ENCODE results near the gene XYLB. TPM values are rescaled to one million over a fixed set of nuclear protein-coding genes. Genes with fewer than 3 reads are reported as not detected.

Gene XYLB
- total and polyA plus RNA-seq, 11 donors: 0.23 to 2.9 (median 0.61) TPM

DNA sequence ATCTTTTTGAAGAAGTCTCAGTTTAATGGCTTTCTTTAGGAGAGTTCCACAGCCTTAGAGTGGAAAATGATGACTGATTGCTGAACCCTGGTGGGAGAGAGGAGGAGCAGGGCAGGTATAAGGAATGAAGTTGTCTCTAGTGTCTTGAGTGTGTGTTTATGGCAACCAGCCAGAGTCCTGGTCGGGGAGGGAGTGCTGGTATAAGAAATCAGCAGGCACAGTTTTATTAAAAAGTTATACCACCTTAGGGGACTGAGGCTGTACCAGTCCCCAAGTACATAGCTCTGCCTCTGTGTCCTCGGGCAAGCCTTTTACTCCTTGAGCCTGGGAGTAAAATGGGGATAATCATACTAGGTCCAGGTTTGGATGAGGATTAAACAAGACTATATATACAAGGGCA lies 34.6 kb upstream of the XYLB start:
- 71 to 78% (median 77%) methylated on average over 2 of the region's 2 CpGs for WGBS, 4 donors
- Histone ChIP-seq H3K27ac (no peak overlapping the region), H3K9me3 (no peaks in the 10 kb centered on the region), H3K27me3 (no peaks in the 10 kb centered on the region), H3K4me3 (no peak overlapping the region), H3K36me3 (no peaks in the 10 kb centered on the region), H3K4me1 (peaks cover 0 to 4% (median 0%) of the 10 kb centered on the region in 12 donors)
- ATAC-seq (no peak), DNase-seq (no peak)
- intact Hi-C loops (cut with DNase I): no loop called here
- no peak for TF ChIP-seq POLR2A (IDR thresholded peaks at IDR 0.05)
- TF ChIP-seq, protein P1, sequence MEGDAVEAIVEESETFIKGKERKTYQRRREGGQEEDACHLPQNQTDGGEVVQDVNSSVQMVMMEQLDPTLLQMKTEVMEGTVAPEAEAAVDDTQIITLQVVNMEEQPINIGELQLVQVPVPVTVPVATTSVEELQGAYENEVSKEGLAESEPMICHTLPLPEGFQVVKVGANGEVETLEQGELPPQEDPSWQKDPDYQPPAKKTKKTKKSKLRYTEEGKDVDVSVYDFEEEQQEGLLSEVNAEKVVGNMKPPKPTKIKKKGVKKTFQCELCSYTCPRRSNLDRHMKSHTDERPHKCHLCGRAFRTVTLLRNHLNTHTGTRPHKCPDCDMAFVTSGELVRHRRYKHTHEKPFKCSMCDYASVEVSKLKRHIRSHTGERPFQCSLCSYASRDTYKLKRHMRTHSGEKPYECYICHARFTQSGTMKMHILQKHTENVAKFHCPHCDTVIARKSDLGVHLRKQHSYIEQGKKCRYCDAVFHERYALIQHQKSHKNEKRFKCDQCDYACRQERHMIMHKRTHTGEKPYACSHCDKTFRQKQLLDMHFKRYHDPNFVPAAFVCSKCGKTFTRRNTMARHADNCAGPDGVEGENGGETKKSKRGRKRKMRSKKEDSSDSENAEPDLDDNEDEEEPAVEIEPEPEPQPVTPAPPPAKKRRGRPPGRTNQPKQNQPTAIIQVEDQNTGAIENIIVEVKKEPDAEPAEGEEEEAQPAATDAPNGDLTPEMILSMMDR (IDR thresholded peaks at IDR 0.05): no peak

GRCh38 chr3:38312356-38312755 lies 34.2 kb upstream of the XYLB start:
- Histone ChIP-seq H3K4me3 (no peak overlapping the region), H3K9me3 (no peaks in the 10 kb centered on the region), H3K27me3 (no peaks in the 10 kb centered on the region), H3K27ac (no peak overlapping the region), H3K4me1 (peaks cover 0 to 4% (median 0%) of the 10 kb centered on the region in 12 donors), H3K36me3 (no peaks in the 10 kb centered on the region)
- intact Hi-C loops (cut with DNase I): no loop called here
- WGBS, 4 donors: 90 to 96% (median 92%) methylated on average over 3 of the region's 3 CpGs
- TF ChIP-seq POLR2A (IDR thresholded peaks at IDR 0.05): no peak
- TF ChIP-seq, protein P1 (IDR thresholded peaks at IDR 0.05): no peak
- DNase-seq (no peak), ATAC-seq (no peak)

DNA sequence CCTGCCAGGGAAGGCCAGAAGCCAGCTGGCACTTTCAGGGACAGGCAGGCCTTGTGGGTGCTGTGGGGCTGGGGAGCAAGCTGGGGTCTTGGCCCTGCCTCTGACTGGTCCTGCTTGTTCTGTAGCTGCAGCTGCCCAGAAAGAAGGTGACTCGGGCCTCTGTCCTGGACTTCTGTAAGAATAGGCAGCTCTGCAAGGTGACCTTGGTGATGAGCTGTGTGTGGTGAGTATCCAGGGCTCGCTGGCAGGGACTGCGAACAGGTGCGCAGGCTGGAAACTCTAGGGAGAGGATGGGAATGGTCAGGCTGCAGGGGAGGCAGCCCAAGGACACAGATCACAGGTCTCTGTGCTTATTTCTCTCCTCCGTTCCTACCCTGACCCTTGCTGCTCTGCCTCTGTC lies 33.3 kb upstream of the XYLB start:
- no peak overlapping the region for H3K4me3 ChIP-seq
- DNase-seq (no peak), ATAC-seq (no peak)
- intact Hi-C loops (cut with DNase I): no loop called here
- H3K4me1 ChIP-seq: peaks cover 0 to 4% (median 0%) of the 10 kb centered on the region in 12 donors
- H3K27ac ChIP-seq: no peak overlapping the region
- H3K9me3 ChIP-seq: no peaks in the 10 kb centered on the region
- TF ChIP-seq, protein P1 (IDR thresholded peaks at IDR 0.05): no peak
- TF ChIP-seq POLR2A (IDR thresholded peaks at IDR 0.05): no peak
- 87 to 92% (median 88%) methylated on average over 3 to 5 of the region's 5 CpGs for WGBS, 4 donors
- no peaks in the 10 kb centered on the region for H3K27me3 ChIP-seq
- no peaks in the 10 kb centered on the region for H3K36me3 ChIP-seq

- H3K9me3 ChIP-seq: no peaks in the 10 kb centered on the region
- intact Hi-C loops (cut with DNase I): no loop called here
- no peaks in the 10 kb centered on the region for H3K27me3 ChIP-seq
- ATAC-seq (no peak), DNase-seq (no peak)
- no peaks in the 10 kb centered on the region for H3K36me3 ChIP-seq
- no peak overlapping the region for H3K27ac ChIP-seq
- no peak overlapping the region for H3K4me3 ChIP-seq
- no peak for TF ChIP-seq POLR2A (IDR thresholded peaks at IDR 0.05)
- TF ChIP-seq, protein P1 (IDR thresholded peaks at IDR 0.05): no peak
- H3K4me1 ChIP-seq: peaks cover 0 to 4% (median 0%) of the 10 kb centered on the region in 12 donors
- WGBS, 4 donors: 79 to 91% (median 81%) methylated on average over 11 of the region's 11 CpGs
These were observed 32.9 kb upstream of the XYLB start for GRCh38 chr3:38313695-38314094.
